Liver (tissue), 9 donors: ENCODE measurements around the gene PLIN1. TPM values are rescaled to one million over a fixed set of nuclear protein-coding genes. Genes with fewer than 3 reads are reported as not detected.
A peak's percentile ranks its signal among the peaks of the same experiment; 100 is the strongest.

ENCODE experiments used
- DNase-seq: peaks from one replicate; pipeline ENCODE4 v3.0.0-alpha.2; 2017; ENCODE audit warnings: low spot score
- H3K27ac ChIP-seq, 2 donors: one replicate each; pipeline ENCODE4 v1.7.0; 2013; ENCODE audit warnings: inconsistent platforms in 2 of 2, low read length in 2 of 2, control low read depth in 1 of 2, low read depth in 1 of 2, mild to moderate bottlenecking in 1 of 2
- H3K27me3 ChIP-seq, 4 donors: one replicate each; pipeline versions ENCODE4 v1.6.1 to v1.7.0; 2013; ENCODE audit warnings: low read length in 3 of 4, inconsistent platforms in 1 of 4, mild to moderate bottlenecking in 1 of 4, moderate library complexity in 1 of 4; ENCODE audit not compliant: control insufficient read depth in 4 of 4, insufficient read depth in 4 of 4
- H3K36me3 ChIP-seq, 4 donors: one replicate each; pipeline versions ENCODE4 v1.6.1 to v1.7.0; 2013; ENCODE audit warnings: low read length in 3 of 4, mild to moderate bottlenecking in 3 of 4, low read depth in 1 of 4, moderate library complexity in 1 of 4; ENCODE audit not compliant: control insufficient read depth in 4 of 4, insufficient read depth in 3 of 4
- H3K4me1 ChIP-seq, 4 donors: one replicate each; pipeline versions ENCODE4 v1.6.1 to v1.7.0; 2013; ENCODE audit warnings: low read length in 3 of 4, mild to moderate bottlenecking in 3 of 4, moderate library complexity in 1 of 4; ENCODE audit not compliant: control insufficient read depth in 4 of 4, insufficient read depth in 4 of 4
- H3K4me3 ChIP-seq, 3 donors: one replicate each; pipeline versions ENCODE4 v1.6.1 to v1.7.0; 2013; ENCODE audit warnings: low read length in 3 of 3, control low read depth in 1 of 3, low read depth in 1 of 3, mild to moderate bottlenecking in 1 of 3
- H3K9ac ChIP-seq, 2 donors: one replicate each; pipeline ENCODE4 v1.7.0; 2013; ENCODE audit warnings: low read length in 2 of 2, mild to moderate bottlenecking in 2 of 2, moderate library complexity in 2 of 2, control low read depth in 1 of 2, low read depth in 1 of 2
- H3K9me3 ChIP-seq, 4 donors: one replicate each; pipeline versions ENCODE4 v1.6.1 to v1.7.0; 2013; ENCODE audit warnings: low read length in 3 of 4; ENCODE audit not compliant: control insufficient read depth in 4 of 4
- ATF3 ChIP-seq: IDR thresholded peaks from 2 replicates; pipeline ENCODE4 v1.6.1; 2016; ENCODE audit warnings: antibody characterized with exemption
- CTCF ChIP-seq: fragments of 150-350 bp; IDR thresholded peaks from 2 replicates; pipeline ENCODE4 v1.5.1; 2017; ENCODE audit warnings: improper control_type of control experiment, low read depth, low read length; ENCODE audit not compliant: missing input control
- EGR1 ChIP-seq, 2 donors: IDR thresholded peaks; 2 replicates each; pipeline ENCODE4 v1.6.1; 2016 to 2018; ENCODE audit warnings: antibody characterized with exemption in 2 of 2, low read depth in 2 of 2
- FOXA1 ChIP-seq: IDR thresholded peaks from 2 replicates; pipeline ENCODE4 v1.6.1; 2016; ENCODE audit warnings: antibody characterized with exemption
- FOXA2 ChIP-seq: IDR thresholded peaks from 2 replicates; pipeline ENCODE4 v1.6.1; 2016; ENCODE audit warnings: antibody characterized with exemption
- GABPA ChIP-seq, 2 donors: IDR thresholded peaks in 1 of 2; conservative IDR thresholded peaks in 1 of 2; 2 replicates each; pipeline ENCODE4 v1.6.1; 2016; ENCODE audit warnings: antibody characterized with exemption in 2 of 2, mild to moderate bottlenecking in 1 of 2, moderate library complexity in 1 of 2
- HNF4A ChIP-seq, 2 donors: conservative IDR thresholded peaks; 2 replicates each; pipeline ENCODE4 v1.6.1; 2016; ENCODE audit warnings: antibody characterized with exemption in 2 of 2, mild to moderate bottlenecking in 2 of 2
- HNF4G ChIP-seq: IDR thresholded peaks from 2 replicates; pipeline ENCODE4 v1.6.1; 2016; ENCODE audit warnings: antibody characterized with exemption
- JUND ChIP-seq, 2 donors: IDR thresholded peaks; 2 replicates each; pipeline ENCODE4 v1.6.1; 2016; ENCODE audit warnings: antibody characterized with exemption in 2 of 2
- MAX ChIP-seq: IDR thresholded peaks from 2 replicates; pipeline ENCODE4 v1.6.1; 2016; ENCODE audit warnings: antibody characterized with exemption
- NR2F2 ChIP-seq: IDR thresholded peaks from 2 replicates; pipeline ENCODE4 v1.6.1; 2016; ENCODE audit warnings: antibody characterized with exemption
- RAD21 ChIP-seq, 2 donors: IDR thresholded peaks; 2 replicates each; pipeline ENCODE4 v1.6.1; 2016; ENCODE audit warnings: antibody characterized with exemption in 2 of 2, mild to moderate bottlenecking in 2 of 2
- REST ChIP-seq: IDR thresholded peaks from 2 replicates; pipeline ENCODE4 v1.6.1; 2016; ENCODE audit warnings: antibody characterized with exemption, mild to moderate bottlenecking
- RXRA ChIP-seq, 2 donors: IDR thresholded peaks; 2 replicates each; pipeline ENCODE4 v1.6.1; 2017 to 2018; ENCODE audit warnings: antibody characterized with exemption in 2 of 2, mild to moderate bottlenecking in 1 of 2
- SP1 ChIP-seq: IDR thresholded peaks from 2 replicates; pipeline ENCODE4 v1.6.1; 2018; ENCODE audit warnings: antibody characterized with exemption, mild to moderate bottlenecking
- TAF1 ChIP-seq: conservative IDR thresholded peaks from 2 replicates; pipeline ENCODE4 v1.6.1; 2016; ENCODE audit warnings: antibody characterized with exemption, mild to moderate bottlenecking
- ZBTB33 ChIP-seq: IDR thresholded peaks from 2 replicates; pipeline ENCODE4 v1.6.1; 2016; ENCODE audit warnings: antibody characterized with exemption
- WGBS: extraction: QIAGEN DNeasy Blood & Tissue Kit; methylation state at CpG from one replicate; pipeline ENCODE4 v1.1.7; 2013; 5-methylcytosine and 5-hydroxymethylcytosine counted together
- polyA plus RNA-seq, 2 donors: library from polyadenylated mRNA; stranded (reverse) in 1 of 2; unstranded in 1 of 2; fragments of 200-250 nt in 1 of 2; fragments of >200 nt in 1 of 2; fragmentation: Nextera tagmentation in 1 of 2; extraction: Ambion mirVana in 1 of 2; gene quantifications; one replicate each; pipeline versions ENCODE4 v1.2.1 to v1.2.3, GENCODE V29; 2013 to 2015
- total RNA-seq, 2 donors: library from RNA; depleted of rRNA; stranded (reverse); fragments of >200 nt; gene quantifications; one replicate each; pipeline ENCODE4 v1.2.3, GENCODE V29; 2014
- donor health status: healthy.
- donor health status: healthy.
- donor health status: healthy.
- donor health status: healthy.
- donor health status: healthy.

PLIN1 gene
- total and polyA plus RNA-seq, 4 donors = 10.2 to 46.0 (median 13.3) TPM

GRCh38 chr15:89654847-89655805 lies 24.0 kb downstream of the PLIN1 start, which contains the start of gene KIF7:
Gene KIF7 (minus strand): TSS chr15:89655467. CDS start chr15:89652930, 2,537 bp downstream.
- TF ChIP-seq MAX = no peak
- no peak for TF ChIP-seq ATF3
- no peak for TF ChIP-seq RAD21 (IDR thresholded peaks at IDR 0.05)
- no peak for TF ChIP-seq JUND (IDR thresholded peaks at IDR 0.05)
- no peak for TF ChIP-seq FOXA2
- TF ChIP-seq EGR1 (IDR thresholded peaks at IDR 0.05; ENCODE audit: low read depth in 2 of 2) = no peak
- no peak for TF ChIP-seq FOXA1
- TF ChIP-seq HNF4G = no peak
- no peak for TF ChIP-seq HNF4A (conservative IDR thresholded peaks at IDR 0.05)
- no peak for TF ChIP-seq GABPA (IDR thresholded peaks at IDR 0.05 in 1 of 2, conservative IDR thresholded peaks at IDR 0.05 in 1 of 2)
- TF ChIP-seq RXRA (IDR thresholded peaks at IDR 0.05) = no peak
- no peak for TF ChIP-seq SP1
- TF ChIP-seq REST = no peak
- TF ChIP-seq NR2F2 = no peak
- TF ChIP-seq TAF1 = no peak
- TF ChIP-seq CTCF = no peak
- no peak for TF ChIP-seq ZBTB33
- DNase-seq = no peak

More at GRCh38 chr15:89654847-89655805, 24.0 kb downstream of the PLIN1 start, which contains the start of gene KIF7:
- no peaks in the 10 kb centered on the region for H3K36me3 ChIP-seq
- WGBS = 5% methylated on average over 87 of the region's 87 CpGs
- H3K9me3 ChIP-seq = no peaks in the 10 kb centered on the region
- H3K27me3 ChIP-seq = no peaks in the 10 kb centered on the region
- H3K9ac ChIP-seq = peak within 1 kb of the TSS in 1 of 2 donors; percentile 31
- peaks cover 0 to 10% (median 7%) of the 10 kb centered on the region in 4 donors for H3K4me1 ChIP-seq
- no peak within 1 kb of the TSS for H3K27ac ChIP-seq
- H3K4me3 ChIP-seq = peak within 1 kb of the TSS; percentile 46 to 48 (median 46)
